Inferior parietal cortex (tissue), 1 donor: Measurements from ENCODE around the gene DGUOK.

Experiments
- DNase-seq: peaks from one replicate; pipeline ENCODE4 v3.0.0-alpha.2; 2016; ENCODE audit errors: extremely low spot score

DGUOK gene

DNA sequence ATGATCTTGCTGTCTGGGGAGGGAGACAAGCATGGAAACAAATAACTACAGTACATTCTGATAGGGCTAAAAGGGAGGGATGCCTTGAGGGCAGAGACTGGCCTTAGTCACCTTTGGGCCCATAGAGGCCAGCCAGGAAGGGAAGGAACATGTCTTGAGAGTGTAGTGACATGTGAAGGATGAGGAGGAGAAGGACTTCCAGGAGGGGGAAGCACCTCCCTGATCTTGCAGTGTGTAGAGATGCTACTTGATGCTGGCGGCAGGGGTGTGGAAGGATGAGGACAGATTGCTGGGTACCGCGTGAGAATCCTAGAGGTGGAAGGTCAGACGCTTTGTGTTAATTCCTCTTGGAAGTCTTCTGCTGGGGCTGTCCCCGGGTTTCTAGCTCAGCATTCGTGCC, 71.1 kb downstream of the DGUOK start:
- no peak for DNase-seq

DNA sequence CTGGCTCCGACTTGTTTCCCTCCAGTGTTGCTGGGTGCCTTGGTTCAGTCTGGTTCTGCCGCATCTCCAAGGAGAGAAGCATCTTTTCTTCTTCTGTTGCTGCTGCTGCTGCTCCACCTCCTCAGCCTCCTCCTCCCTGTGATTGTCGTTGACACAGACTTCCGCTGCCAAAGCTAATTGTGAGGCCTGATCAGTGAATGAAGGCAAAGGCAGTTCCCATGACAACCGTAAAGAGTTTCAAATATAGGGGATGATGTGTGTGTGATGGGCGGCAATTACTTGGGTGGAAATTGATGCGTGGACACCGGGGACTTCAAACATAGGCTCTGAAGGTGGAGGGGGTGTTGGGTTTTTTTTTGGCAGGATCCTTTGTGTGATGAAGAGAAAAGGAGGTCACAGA, 71.8 kb downstream of the DGUOK start:
- no peak for DNase-seq

DNA sequence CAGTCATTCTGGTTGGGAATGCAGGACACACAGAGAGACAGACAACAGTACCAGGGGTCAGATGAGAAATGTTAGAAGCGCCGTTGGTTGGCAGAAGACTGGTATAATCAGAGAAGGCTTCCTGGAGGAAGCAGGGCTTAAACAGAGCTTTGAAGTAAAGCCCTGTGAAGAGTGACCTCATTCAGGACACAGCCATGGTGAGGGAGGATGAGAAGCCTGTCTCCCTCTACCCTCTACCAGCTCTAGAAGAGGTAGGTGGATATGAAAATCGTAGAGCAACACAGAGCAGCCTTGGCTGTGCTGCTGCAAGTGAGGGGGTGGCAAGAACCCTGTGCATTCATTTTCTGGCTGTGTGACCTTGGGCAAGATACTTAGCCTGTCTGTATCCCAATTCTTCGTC, 72.3 kb downstream of the DGUOK start:
- no peak for DNase-seq

DNA sequence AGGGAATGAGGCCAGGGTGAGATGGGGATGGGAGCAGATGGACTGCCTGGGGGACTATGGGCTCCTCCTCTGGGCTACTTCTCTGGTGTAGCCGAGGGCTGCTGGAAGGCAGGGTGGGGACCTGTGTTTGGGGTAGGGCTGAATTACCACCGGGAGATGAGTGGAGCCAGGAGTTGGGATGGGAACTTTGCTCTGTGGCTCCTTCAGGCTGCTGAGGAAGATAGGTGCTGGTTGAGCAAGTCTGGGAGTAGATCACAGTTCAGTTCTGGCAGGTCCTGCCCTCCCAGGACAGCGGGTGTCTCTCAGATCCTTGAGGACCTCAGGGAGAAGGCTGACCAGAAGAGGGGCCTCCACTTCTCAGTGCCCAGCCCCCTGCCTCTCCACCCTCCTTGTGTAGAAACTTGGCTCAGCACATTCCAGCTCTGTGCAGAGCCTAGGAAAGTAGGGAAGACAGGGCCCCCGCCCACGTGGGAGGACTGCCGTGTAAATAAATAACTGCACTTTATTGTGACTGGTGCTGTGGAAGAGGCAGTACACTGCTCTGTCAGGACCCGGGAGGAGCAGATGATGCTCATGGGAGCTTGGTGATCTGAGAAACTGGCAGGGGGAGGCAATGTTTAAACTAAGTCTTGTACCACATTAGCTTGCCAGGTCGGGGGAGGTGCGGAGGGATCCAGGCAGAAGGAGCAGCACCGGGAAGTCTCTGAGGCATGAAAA, 73.4 kb downstream of the DGUOK start:
- no peak for DNase-seq

DNA sequence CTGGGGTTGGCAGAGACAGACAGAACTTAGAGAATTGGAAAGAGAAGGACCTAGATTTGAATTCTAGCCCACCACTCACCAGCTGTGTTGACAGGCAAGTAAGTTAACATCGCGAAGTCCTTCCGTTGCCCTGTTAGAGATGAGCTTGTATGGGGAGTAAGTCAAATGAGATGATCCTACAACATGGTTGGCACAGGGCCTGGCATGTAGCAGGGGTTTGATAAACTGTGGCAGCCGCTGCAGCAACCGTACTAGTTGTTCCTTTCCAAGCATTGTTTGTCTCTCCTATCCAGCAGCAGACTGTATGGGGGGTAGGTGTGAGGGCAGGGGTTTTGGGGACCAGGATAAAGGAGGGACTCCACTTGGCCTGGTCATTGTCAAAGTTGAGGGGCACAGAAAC, 74.0 kb downstream of the DGUOK start:
- DNase-seq = no peak

- DNase-seq = no peak
These were observed 74.4 kb downstream of the DGUOK start for GRCh38 chr2:74001121-74001520.

DNA sequence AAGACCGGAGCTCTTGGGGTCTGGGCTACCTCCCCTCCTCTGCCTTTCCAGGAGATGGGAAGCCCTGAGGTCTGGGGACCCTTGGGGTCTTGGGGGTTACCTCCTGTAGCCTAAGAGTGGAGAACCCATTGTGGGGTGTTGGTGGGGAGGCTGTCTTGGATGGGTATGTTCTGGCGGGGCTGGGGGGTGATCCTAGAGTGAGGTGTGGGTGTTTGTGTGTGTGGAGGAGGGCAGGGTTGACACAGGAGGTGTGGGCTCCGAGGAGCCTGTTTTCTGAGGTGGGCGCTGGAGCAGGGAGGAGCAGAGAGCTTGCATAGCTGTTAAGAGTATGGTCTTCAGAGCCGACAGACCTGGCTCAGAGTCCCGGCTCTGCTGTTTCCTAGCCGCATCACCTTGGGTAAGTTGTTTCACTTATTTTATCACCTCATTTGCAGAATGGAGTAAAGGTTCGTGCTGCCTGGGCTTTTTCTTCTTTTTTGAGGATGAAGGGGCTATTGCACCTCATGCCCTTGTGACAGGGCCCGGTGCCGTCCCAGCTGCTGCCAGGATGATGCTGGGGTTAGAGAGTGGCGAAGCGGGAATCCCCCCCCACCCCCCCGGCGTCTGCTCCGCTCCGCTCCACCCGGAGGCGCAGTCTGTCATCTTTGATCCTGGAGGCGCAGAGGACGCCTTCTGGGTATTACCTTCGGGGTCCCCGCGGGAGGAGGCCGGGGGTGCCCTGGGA, 75.3 kb downstream of the DGUOK start:
- DNase-seq = no peak

DNA sequence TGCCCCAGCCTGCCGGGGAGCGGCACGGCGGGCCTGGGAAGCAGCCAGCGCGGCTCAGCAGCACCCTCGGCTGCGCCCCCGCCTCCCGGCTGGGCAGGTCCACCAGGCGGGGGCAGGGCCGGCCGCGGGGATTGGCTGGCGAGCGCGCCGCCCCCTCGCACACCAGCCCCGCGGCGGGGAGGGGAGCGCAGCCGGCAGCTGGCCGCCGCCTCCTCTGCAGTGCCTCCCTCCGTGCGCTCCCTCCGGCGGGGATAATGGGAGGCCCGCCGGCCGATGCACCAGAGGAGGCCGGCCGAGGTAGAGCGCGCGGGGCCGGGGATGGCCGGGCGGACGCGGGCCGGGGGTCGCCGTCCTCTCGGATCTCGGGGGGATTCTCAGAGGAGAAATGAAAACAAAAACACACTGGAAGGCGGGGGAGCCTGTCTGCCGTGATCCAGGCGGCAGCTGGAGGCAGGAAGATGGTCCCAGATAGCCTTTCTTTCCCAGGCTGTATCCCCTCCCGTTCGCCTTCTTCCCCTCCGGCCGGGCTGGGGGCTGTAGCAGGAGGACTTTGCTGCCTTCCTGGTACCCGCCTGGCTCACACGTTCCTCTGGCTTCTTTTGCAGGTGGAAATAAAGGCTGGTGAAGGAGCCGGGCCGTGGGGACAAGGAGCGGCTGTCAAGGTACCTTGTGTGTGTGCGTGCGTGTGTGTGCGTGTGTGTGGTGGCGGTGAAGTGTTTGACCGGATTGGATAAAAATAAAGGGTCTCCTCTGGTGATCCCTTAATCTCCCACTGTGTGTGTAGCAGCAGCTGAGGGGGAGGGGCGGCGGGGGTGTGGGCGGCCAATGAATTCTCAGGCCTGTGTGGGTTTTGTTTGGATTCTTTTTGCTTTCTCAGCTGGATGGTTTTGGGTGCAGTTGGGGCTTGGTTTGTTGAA, 76.1 kb downstream of the DGUOK start:
- peak; percentile 84 for DNase-seq

DNA sequence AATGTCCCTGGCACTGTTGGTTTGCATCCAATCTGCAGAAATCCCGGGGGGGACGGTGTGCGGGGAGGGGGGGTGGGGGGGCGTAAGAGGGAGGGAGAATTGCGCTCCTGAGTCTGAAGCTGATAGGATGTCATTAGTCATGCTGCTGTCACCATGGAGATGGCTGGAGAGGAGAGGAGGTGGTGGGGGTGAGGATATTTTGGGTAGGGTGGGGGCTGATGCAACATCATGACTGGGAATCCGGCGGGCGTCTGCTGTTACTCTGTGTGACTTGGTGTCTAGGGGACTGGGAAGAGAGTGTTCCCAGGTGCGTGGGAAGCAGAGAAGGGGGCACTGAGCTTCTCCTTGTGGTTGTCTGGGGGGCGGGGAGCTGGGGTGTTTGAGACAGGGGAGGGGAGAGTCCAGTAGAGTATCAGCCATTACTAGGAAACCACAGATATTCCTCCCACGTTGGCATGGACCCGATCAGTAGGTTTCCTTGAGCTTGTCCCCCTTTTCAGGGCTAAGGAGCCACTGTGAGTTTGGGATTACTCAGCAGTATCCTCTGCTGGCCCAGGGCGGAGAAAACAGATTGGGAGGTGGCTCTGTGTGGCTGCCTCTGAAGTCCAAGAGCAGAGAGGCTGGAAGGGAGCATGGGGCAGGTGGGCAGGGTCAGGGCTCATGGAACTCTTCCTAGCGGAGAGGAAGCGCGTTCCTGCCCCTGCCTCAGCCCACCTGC, 77.0 kb downstream of the DGUOK start:
- DNase-seq = no peak

GRCh38 chr2:74004212-74005182, 77.8 kb downstream of the DGUOK start:
- DNase-seq = no peak

GRCh38 chr2:74005786-74006185, 79.1 kb downstream of the DGUOK start:
- DNase-seq = no peak

DNA sequence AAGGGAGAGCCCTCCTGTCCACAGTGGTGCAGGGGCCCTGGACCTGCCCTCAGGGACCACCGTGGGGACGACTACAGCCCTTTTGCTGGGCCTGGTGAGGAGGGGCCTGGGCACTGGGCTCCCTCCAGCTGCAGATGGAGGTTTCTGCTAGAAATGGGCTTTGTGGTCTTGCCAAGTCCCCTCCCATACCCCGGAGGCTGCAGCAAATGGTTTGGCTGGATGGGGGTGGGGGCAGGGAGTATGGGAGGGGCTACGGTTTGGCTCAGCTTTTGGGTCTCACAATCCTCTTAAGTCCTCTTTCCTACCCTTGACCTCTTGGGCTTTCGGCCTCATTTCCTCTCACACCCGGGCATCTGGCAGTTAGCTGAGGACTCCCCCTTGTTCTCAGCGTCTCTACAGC, 79.8 kb downstream of the DGUOK start:
- DNase-seq = no peak

- no peak for DNase-seq
These were observed 80.4 kb downstream of the DGUOK start for GRCh38 chr2:74007121-74007520.

DNA sequence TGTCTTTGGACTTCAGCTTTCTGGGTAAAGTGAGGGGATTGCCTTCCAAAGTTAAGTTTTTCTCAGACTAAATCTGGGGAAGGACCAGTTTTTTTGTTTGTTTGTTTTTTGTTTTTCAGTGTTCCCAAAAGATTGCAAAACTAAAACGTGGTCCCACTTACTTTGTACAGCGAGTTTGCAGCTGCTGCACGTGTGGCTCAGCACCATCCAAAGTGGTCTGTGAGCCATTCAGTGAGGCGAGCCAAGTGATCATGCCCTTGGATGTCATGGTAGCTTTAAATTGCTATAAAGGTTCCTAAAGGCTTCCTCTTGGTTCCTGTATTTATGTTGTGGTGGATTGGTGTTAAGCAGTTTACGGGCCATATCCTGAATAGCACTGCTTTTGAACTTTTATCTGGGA, 81.0 kb downstream of the DGUOK start:
- no peak for DNase-seq
